Measurements from ENCODE around the gene ABCA10.

DNA sequence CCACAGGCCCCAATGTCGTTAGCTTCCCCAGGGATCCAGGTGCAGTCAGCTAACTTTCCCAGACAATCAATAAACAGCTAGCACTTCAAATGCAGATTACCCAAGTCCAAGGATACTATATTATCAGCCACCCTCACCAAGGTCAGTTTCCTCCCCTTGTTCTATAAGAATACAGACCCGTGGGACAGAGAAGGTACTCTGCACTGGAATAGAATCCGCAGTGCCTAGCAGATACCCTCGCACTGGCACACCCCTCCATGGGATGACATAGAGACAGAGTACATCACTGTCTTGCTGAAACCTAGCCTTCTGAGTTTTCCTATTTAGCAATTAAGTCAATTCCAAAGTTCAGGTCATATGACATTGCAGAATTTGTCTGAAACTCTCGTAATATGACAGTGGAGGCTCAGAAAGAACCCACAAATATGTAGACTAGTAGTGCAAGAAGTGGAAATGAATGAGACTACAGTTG, 40.0 kb upstream of the ABCA10 start:
- TF ChIP-seq, protein P1, sequence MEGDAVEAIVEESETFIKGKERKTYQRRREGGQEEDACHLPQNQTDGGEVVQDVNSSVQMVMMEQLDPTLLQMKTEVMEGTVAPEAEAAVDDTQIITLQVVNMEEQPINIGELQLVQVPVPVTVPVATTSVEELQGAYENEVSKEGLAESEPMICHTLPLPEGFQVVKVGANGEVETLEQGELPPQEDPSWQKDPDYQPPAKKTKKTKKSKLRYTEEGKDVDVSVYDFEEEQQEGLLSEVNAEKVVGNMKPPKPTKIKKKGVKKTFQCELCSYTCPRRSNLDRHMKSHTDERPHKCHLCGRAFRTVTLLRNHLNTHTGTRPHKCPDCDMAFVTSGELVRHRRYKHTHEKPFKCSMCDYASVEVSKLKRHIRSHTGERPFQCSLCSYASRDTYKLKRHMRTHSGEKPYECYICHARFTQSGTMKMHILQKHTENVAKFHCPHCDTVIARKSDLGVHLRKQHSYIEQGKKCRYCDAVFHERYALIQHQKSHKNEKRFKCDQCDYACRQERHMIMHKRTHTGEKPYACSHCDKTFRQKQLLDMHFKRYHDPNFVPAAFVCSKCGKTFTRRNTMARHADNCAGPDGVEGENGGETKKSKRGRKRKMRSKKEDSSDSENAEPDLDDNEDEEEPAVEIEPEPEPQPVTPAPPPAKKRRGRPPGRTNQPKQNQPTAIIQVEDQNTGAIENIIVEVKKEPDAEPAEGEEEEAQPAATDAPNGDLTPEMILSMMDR (IDR thresholded peaks at IDR 0.05; ENCODE audit: control extremely low read depth in 1 of 3, insufficient read depth in 1 of 3, low read depth in 1 of 3, low read length in 3 of 3) = no peak
- TF ChIP-seq POLR2AphosphoS5 (IDR thresholded peaks at IDR 0.05; ENCODE audit: low read depth, low read length) (no peak), CHD1 (IDR thresholded peaks at IDR 0.05; ENCODE audit: low read depth, low read length) (no peak), POLR2A (IDR thresholded peaks at IDR 0.05; ENCODE audit: control extremely low read depth in 1 of 2, low read depth in 2 of 2, low read length in 2 of 2) (no peak), SIN3A (conservative IDR thresholded peaks at IDR 0.05 in 1 of 2, IDR thresholded peaks at IDR 0.05 in 1 of 2; ENCODE audit: low read depth in 1 of 2, low read length in 2 of 2) (no peak), CREB1 (IDR thresholded peaks at IDR 0.05) (no peak)
- TF ChIP-seq, protein P2, sequence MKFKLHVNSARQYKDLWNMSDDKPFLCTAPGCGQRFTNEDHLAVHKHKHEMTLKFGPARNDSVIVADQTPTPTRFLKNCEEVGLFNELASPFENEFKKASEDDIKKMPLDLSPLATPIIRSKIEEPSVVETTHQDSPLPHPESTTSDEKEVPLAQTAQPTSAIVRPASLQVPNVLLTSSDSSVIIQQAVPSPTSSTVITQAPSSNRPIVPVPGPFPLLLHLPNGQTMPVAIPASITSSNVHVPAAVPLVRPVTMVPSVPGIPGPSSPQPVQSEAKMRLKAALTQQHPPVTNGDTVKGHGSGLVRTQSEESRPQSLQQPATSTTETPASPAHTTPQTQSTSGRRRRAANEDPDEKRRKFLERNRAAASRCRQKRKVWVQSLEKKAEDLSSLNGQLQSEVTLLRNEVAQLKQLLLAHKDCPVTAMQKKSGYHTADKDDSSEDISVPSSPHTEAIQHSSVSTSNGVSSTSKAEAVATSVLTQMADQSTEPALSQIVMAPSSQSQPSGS (IDR thresholded peaks at IDR 0.05; ENCODE audit: low read length) = no peak
